ENCODE results near the gene XYLT1. TPM values are rescaled to one million over a fixed set of nuclear protein-coding genes. Genes with fewer than 3 reads are reported as not detected.
A peak's percentile ranks its signal among the peaks of the same experiment; 100 is the strongest.

The XYLT1 gene
- total RNA-seq, 2 experiments from 2014 or later, result 59.4 to 60.4 TPM

GRCh38 chr16:17467923-17468540 is 2.7 kb downstream of the XYLT1 start:
- no peaks in the 10 kb centered on the region for H3K27me3 Mint-ChIP-seq (ENCODE audit: low read depth)
- peaks cover 46% of the 10 kb centered on the region for H3K4me1 Mint-ChIP-seq (ENCODE audit: low read depth)
- ChIA-PET CTCF (interaction anchor here (0.7 to 3.6 kb wide), 29 partner anchors 11 to 607 kb away, joined by 3 to 25 read pairs (median 4); no protein-coding TSS in a partner anchor), POLR2A (interaction anchor here (0.5 to 3.6 kb wide), 10 partner anchors 10 to 243 kb away, joined by 3 to 17 read pairs (median 3); no protein-coding TSS in a partner anchor)
- peaks cover 59% of the 10 kb centered on the region for H3K36me3 Mint-ChIP-seq (ENCODE audit: low read depth)
- peak overlapping the region; percentile 90 for H3K4me3 Mint-ChIP-seq
- no peaks in the 10 kb centered on the region for H3K9me3 Mint-ChIP-seq (ENCODE audit: insufficient read depth)
- ATAC-seq (peak; percentile 26), DNase-seq (peak; percentile 64)
- peak overlapping the region; percentile 56 for H3K27ac Mint-ChIP-seq

GRCh38 chr16:17466876-17467275 is 3.9 kb downstream of the XYLT1 start:
- no peaks in the 10 kb centered on the region for H3K27me3 Mint-ChIP-seq (ENCODE audit: low read depth)
- ChIA-PET POLR2A (interaction anchor here (0.8 to 3.6 kb wide), 7 partner anchors 8 to 120 kb away, joined by 3 to 17 read pairs (median 4); no protein-coding TSS in a partner anchor), CTCF (interaction anchor here (0.8 to 3.6 kb wide), 15 partner anchors 10 to 273 kb away, joined by 3 to 25 read pairs (median 4); no protein-coding TSS in a partner anchor)
- H3K4me3 Mint-ChIP-seq, result peak overlapping the region; percentile 90
- H3K36me3 Mint-ChIP-seq (ENCODE audit: low read depth), result peaks cover 70% of the 10 kb centered on the region
- ATAC-seq (no peak), DNase-seq (no peak)
- peaks cover 58% of the 10 kb centered on the region for H3K4me1 Mint-ChIP-seq (ENCODE audit: low read depth)
- no peaks in the 10 kb centered on the region for H3K9me3 Mint-ChIP-seq (ENCODE audit: insufficient read depth)
- peak overlapping the region; percentile 41 for H3K27ac Mint-ChIP-seq

GRCh38 chr16:17465460-17465859 is 5.3 kb downstream of the XYLT1 start:
- H3K27me3 Mint-ChIP-seq (ENCODE audit: low read depth), result no peaks in the 10 kb centered on the region
- H3K27ac Mint-ChIP-seq, result no peak overlapping the region
- peaks cover 63% of the 10 kb centered on the region for H3K4me1 Mint-ChIP-seq (ENCODE audit: low read depth)
- ChIA-PET CTCF (interaction anchor here (0.6 to 1.0 kb wide), 4 partner anchors 21 to 138 kb away, joined by 3 to 4 read pairs (median 3); no protein-coding TSS in a partner anchor), POLR2A (no interaction called here)
- H3K36me3 Mint-ChIP-seq (ENCODE audit: low read depth), result peaks cover 84% of the 10 kb centered on the region
- DNase-seq (no peak), ATAC-seq (no peak)
- no peak overlapping the region for H3K4me3 Mint-ChIP-seq
- H3K9me3 Mint-ChIP-seq (ENCODE audit: insufficient read depth), result no peaks in the 10 kb centered on the region

GRCh38 chr16:17463335-17463734 is 7.4 kb downstream of the XYLT1 start:
- H3K36me3 Mint-ChIP-seq (ENCODE audit: low read depth), result peaks cover 82% of the 10 kb centered on the region
- H3K27me3 Mint-ChIP-seq (ENCODE audit: low read depth), result no peaks in the 10 kb centered on the region
- no peaks in the 10 kb centered on the region for H3K9me3 Mint-ChIP-seq (ENCODE audit: insufficient read depth)
- DNase-seq, result no peak
- ChIA-PET POLR2A (interaction anchor here (1.2 kb wide), 1 partner anchor 111 kb away, joined by 3 read pairs; no protein-coding TSS in a partner anchor), CTCF (interaction anchor here (0.8 to 2.2 kb wide), 5 partner anchors 9 to 251 kb away, joined by 3 to 7 read pairs (median 4); no protein-coding TSS in a partner anchor)
- ATAC-seq, result no peak
- H3K4me1 Mint-ChIP-seq (ENCODE audit: low read depth), result peaks cover 70% of the 10 kb centered on the region
- H3K4me3 Mint-ChIP-seq, result peak overlapping the region; percentile 32
- H3K27ac Mint-ChIP-seq, result peak overlapping the region; percentile 65

GRCh38 chr16:17461951-17462729 is 8.6 kb downstream of the XYLT1 start:
- DNase-seq (peak; percentile 32), ATAC-seq (peak; percentile 50)
- no peaks in the 10 kb centered on the region for H3K27me3 Mint-ChIP-seq (ENCODE audit: low read depth)
- H3K27ac Mint-ChIP-seq, result peak overlapping the region; percentile 65
- CTCF ChIA-PET, result interaction anchor here (2.2 kb wide), 1 partner anchor 11 kb away, joined by 7 read pairs; no protein-coding TSS in a partner anchor
- H3K4me1 Mint-ChIP-seq (ENCODE audit: low read depth), result peaks cover 62% of the 10 kb centered on the region
- peaks cover 78% of the 10 kb centered on the region for H3K36me3 Mint-ChIP-seq (ENCODE audit: low read depth)
- H3K9me3 Mint-ChIP-seq (ENCODE audit: insufficient read depth), result no peaks in the 10 kb centered on the region
- H3K4me3 Mint-ChIP-seq, result no peak overlapping the region
- POLR2A ChIA-PET, result interaction anchor here (1.0 kb wide), 1 partner anchor 91 kb away, joined by 3 read pairs; no protein-coding TSS in a partner anchor

GRCh38 chr16:17460890-17461289 is 9.9 kb downstream of the XYLT1 start:
- ChIA-PET CTCF (no interaction called here), POLR2A (interaction anchor here (0.6 to 1.0 kb wide), 2 partner anchors 90 to 266 kb away, joined by 3 read pairs; no protein-coding TSS in a partner anchor)
- Mint-ChIP-seq H3K27me3 (ENCODE audit: low read depth) (no peaks in the 10 kb centered on the region), H3K36me3 (ENCODE audit: low read depth) (peaks cover 76% of the 10 kb centered on the region), H3K4me1 (ENCODE audit: low read depth) (peaks cover 51% of the 10 kb centered on the region), H3K9me3 (ENCODE audit: insufficient read depth) (no peaks in the 10 kb centered on the region), H3K27ac (peak overlapping the region; percentile 16), H3K4me3 (no peak overlapping the region)
- DNase-seq (no peak), ATAC-seq (no peak)

- ATAC-seq, result no peak
- ChIA-PET POLR2A (interaction anchor here (0.6 kb wide), 1 partner anchor 265 kb away, joined by 3 read pairs; no protein-coding TSS in a partner anchor), CTCF (no interaction called here)
- H3K36me3 Mint-ChIP-seq (ENCODE audit: low read depth), result peaks cover 73% of the 10 kb centered on the region
- no peaks in the 10 kb centered on the region for H3K27me3 Mint-ChIP-seq (ENCODE audit: low read depth)
- no peak for DNase-seq
- H3K27ac Mint-ChIP-seq, result no peak overlapping the region
- peaks cover 42% of the 10 kb centered on the region for H3K4me1 Mint-ChIP-seq (ENCODE audit: low read depth)
- no peak overlapping the region for H3K4me3 Mint-ChIP-seq
- no peaks in the 10 kb centered on the region for H3K9me3 Mint-ChIP-seq (ENCODE audit: insufficient read depth)
Measured at GRCh38 chr16:17459903-17460521, 10.7 kb downstream of the XYLT1 start.

- POLR2A ChIA-PET, result interaction anchor here (1.0 to 1.2 kb wide), 2 partner anchors 9 kb away, joined by 3 to 4 read pairs; no protein-coding TSS in a partner anchor
- no peak for ATAC-seq
- H3K4me1 Mint-ChIP-seq (ENCODE audit: low read depth), result peaks cover 42% of the 10 kb centered on the region
- DNase-seq, result no peak
- H3K27ac Mint-ChIP-seq, result no peak overlapping the region
- CTCF ChIA-PET, result interaction anchor here (2.5 kb wide), 1 partner anchor 10 kb away, joined by 9 read pairs; no protein-coding TSS in a partner anchor
- no peaks in the 10 kb centered on the region for H3K9me3 Mint-ChIP-seq (ENCODE audit: insufficient read depth)
- H3K36me3 Mint-ChIP-seq (ENCODE audit: low read depth), result peaks cover 70% of the 10 kb centered on the region
- no peak overlapping the region for H3K4me3 Mint-ChIP-seq
- no peaks in the 10 kb centered on the region for H3K27me3 Mint-ChIP-seq (ENCODE audit: low read depth)
Measured at GRCh38 chr16:17457997-17458396, 12.8 kb downstream of the XYLT1 start.

- H3K27me3 Mint-ChIP-seq (ENCODE audit: low read depth), result no peaks in the 10 kb centered on the region
- H3K27ac Mint-ChIP-seq, result peak overlapping the region; percentile 51
- no peak for DNase-seq
- peaks cover 42% of the 10 kb centered on the region for H3K4me1 Mint-ChIP-seq (ENCODE audit: low read depth)
- peaks cover 67% of the 10 kb centered on the region for H3K36me3 Mint-ChIP-seq (ENCODE audit: low read depth)
- ATAC-seq, result no peak
- no peaks in the 10 kb centered on the region for H3K9me3 Mint-ChIP-seq (ENCODE audit: insufficient read depth)
- POLR2A ChIA-PET, result interaction anchor here (1.0 kb wide), 1 partner anchor 8 kb away, joined by 3 read pairs; no protein-coding TSS in a partner anchor
- CTCF ChIA-PET, result interaction anchor here (2.5 kb wide), 1 partner anchor 11 kb away, joined by 9 read pairs; no protein-coding TSS in a partner anchor
- no peak overlapping the region for H3K4me3 Mint-ChIP-seq
Measured at GRCh38 chr16:17457513-17457912, 13.2 kb downstream of the XYLT1 start.

- Mint-ChIP-seq H3K27me3 (ENCODE audit: low read depth) (no peaks in the 10 kb centered on the region), H3K4me3 (no peak overlapping the region), H3K9me3 (ENCODE audit: insufficient read depth) (no peaks in the 10 kb centered on the region), H3K36me3 (ENCODE audit: low read depth) (peaks cover 62% of the 10 kb centered on the region), H3K4me1 (ENCODE audit: low read depth) (peaks cover 49% of the 10 kb centered on the region), H3K27ac (no peak overlapping the region)
- POLR2A ChIA-PET, result interaction anchor here (0.7 kb wide), 1 partner anchor 84 kb away, joined by 4 read pairs; no protein-coding TSS in a partner anchor
- no peak for ATAC-seq
- DNase-seq, result no peak
- CTCF ChIA-PET, result interaction anchor here (1.5 kb wide), 1 partner anchor 10 kb away, joined by 4 read pairs; no protein-coding TSS in a partner anchor
Measured at GRCh38 chr16:17454162-17454730, 16.5 kb downstream of the XYLT1 start.

Measured in activated CD8-positive, alpha-beta T cell treated with anti-CD3 and anti-CD28 coated beads, Interleukin-2, amount 10 ng/mL, durations not matched to agents 7 days and 5 days (primary cell).